Activated CD4-positive, alpha-beta T cell treated with anti-CD3 and anti-CD28 coated beads, Interleukin-2, amount 50 U/mL, for 16 hours (primary cell): Measurements from ENCODE around the gene ZNRF3.
A peak's percentile ranks its signal among the peaks of the same experiment; 100 is the strongest.
"Not testable (repeated sequence)": the region's sequence is repeated elsewhere in the genome, so short reads cannot be mapped to it uniquely, and the experiment has no call there.

Source experiments
- DNase-seq: peaks from one replicate; pipeline ENCODE4 v3.0.0-alpha.2; 2020

The ZNRF3 gene

GRCh38 chr22:28986366-28986765, 103.0 kb downstream of the ZNRF3 start:
- DNase-seq = no peak

- no peak for DNase-seq
These were observed 105.1 kb downstream of the ZNRF3 start for GRCh38 chr22:28988457-28988856.

- DNase-seq = peak; percentile 50
These were observed 105.7 kb downstream of the ZNRF3 start for GRCh38 chr22:28989035-28989464.

GRCh38 chr22:28989484-28989883, 106.1 kb downstream of the ZNRF3 start:
- no peak for DNase-seq

GRCh38 chr22:28989912-28990311, 106.5 kb downstream of the ZNRF3 start:
- no peak for DNase-seq

GRCh38 chr22:28992565-28993356, 109.4 kb downstream of the ZNRF3 start:
- peak; percentile 25 for DNase-seq

- DNase-seq = no peak
These were observed 111.2 kb downstream of the ZNRF3 start for GRCh38 chr22:28994522-28994921.

- DNase-seq = no peak
These were observed 112.2 kb downstream of the ZNRF3 start for GRCh38 chr22:28995551-28995950.

GRCh38 chr22:28997342-28997741, 114.0 kb downstream of the ZNRF3 start:
- no peak for DNase-seq

- DNase-seq = no peak
These were observed 115.3 kb downstream of the ZNRF3 start for GRCh38 chr22:28998681-28999080.

- no peak for DNase-seq
These were observed 116.1 kb downstream of the ZNRF3 start for GRCh38 chr22:28999510-28999909.

GRCh38 chr22:28999919-29000556, 116.7 kb downstream of the ZNRF3 start:
- no peak for DNase-seq

- DNase-seq = no peak
These were observed 117.3 kb downstream of the ZNRF3 start for GRCh38 chr22:29000641-29001040.

- DNase-seq = no peak
These were observed 119.2 kb downstream of the ZNRF3 start for GRCh38 chr22:29002603-29003002.

GRCh38 chr22:29003552-29003951, 120.2 kb downstream of the ZNRF3 start:
- no peak for DNase-seq

GRCh38 chr22:29003975-29004646, 120.7 kb downstream of the ZNRF3 start:
- DNase-seq = no peak

- no peak for DNase-seq
These were observed 121.4 kb downstream of the ZNRF3 start for GRCh38 chr22:29004647-29005371.

- DNase-seq = not testable (repeated sequence)
These were observed 122.4 kb downstream of the ZNRF3 start for GRCh38 chr22:29005754-29006153.

GRCh38 chr22:29006346-29006745, 123.0 kb downstream of the ZNRF3 start:
- no peak for DNase-seq

GRCh38 chr22:29009148-29009547, 125.8 kb downstream of the ZNRF3 start:
- no peak for DNase-seq

- DNase-seq = no peak
These were observed 128.1 kb downstream of the ZNRF3 start for GRCh38 chr22:29011240-29012100.

- no peak for DNase-seq
These were observed 128.7 kb downstream of the ZNRF3 start for GRCh38 chr22:29012101-29012433.
